B cell (primary cell): ENCODE data around the gene MTRF1. TPM values are rescaled to one million over a fixed set of nuclear protein-coding genes. Genes with fewer than 3 reads are reported as not detected.

Experiments
- ATAC-seq: fragments of 200-7000 bp; cut with Tn5 transposase; one replicate; pipeline ENCODE4 v1.10.0; 2021; ENCODE audit warnings: low read depth, mild to moderate bottlenecking, moderate number of reproducible peaks, moderate library complexity
- CTCF ChIA-PET: fragments of 350-600 bp; sonication (Branson Sonifier 250); formaldehyde crosslinking; loops from one replicate; lab custom pipeline; 2021; ENCODE audit warnings: antibody characterized with exemption, inconsistent platforms; lab: Charles Lee
- POLR2A ChIA-PET: fragments of 350-600 bp; sonication (Branson Sonifier 250); formaldehyde crosslinking; loops from one replicate; lab custom pipeline; 2021; ENCODE audit warnings: antibody characterized with exemption; lab: Charles Lee
- DNase-seq: peaks from one replicate; pipeline ENCODE4 v3.0.0; 2013
- H2AFZ ChIP-seq: 2 replicates; pipeline ENCODE4 v1.6.1; 2012; ENCODE audit warnings: mild to moderate bottlenecking, low read depth, low read length; ENCODE audit not compliant: insufficient read depth, poor library complexity, severe bottlenecking
- H3K27ac ChIP-seq, 2 donors: 1 replicate in 1 of 2; 2 replicates in 1 of 2; pipeline ENCODE4 v1.5.1; 2012 to 2013; ENCODE audit warnings: low read length in 2 of 2, mild to moderate bottlenecking in 2 of 2, moderate library complexity in 1 of 2
- H3K27me3 ChIP-seq, 4 experiments: fragments of 200-600 bp in 1 of 4; sonication (generic) in 1 of 4; replicated peaks in 1 of 4; 1 replicate in 2 of 4; 2 replicates in 2 of 4; pipeline versions ENCODE4 v1.6.1 to v1.7.0; 2013 to 2016; ENCODE audit warnings: low read length in 3 of 4, mild to moderate bottlenecking in 2 of 4, mixed read lengths in 1 of 4, moderate library complexity in 1 of 4; ENCODE audit not compliant: insufficient read depth in 4 of 4, control insufficient read depth in 3 of 4; ENCODE audit errors: control extremely low read depth in 1 of 4
- H3K36me3 ChIP-seq, 2 experiments: replicated peaks in 1 of 2; 1 replicate in 1 of 2; 2 replicates in 1 of 2; pipeline versions ENCODE4 v1.6.1 to v1.7.1; 2013; ENCODE audit warnings: low read length in 1 of 2; ENCODE audit not compliant: insufficient read depth in 2 of 2, control insufficient read depth in 1 of 2; ENCODE audit errors: control extremely low read depth in 1 of 2, extremely low read depth in 1 of 2
- H3K4me1 ChIP-seq, 2 donors: fragments of 200-600 bp in 1 of 2; sonication (generic) in 1 of 2; 1 replicate in 1 of 2; 2 replicates in 1 of 2; pipeline versions ENCODE4 v1.5.1 to v1.6.1; 2013 to 2017; ENCODE audit warnings: low read length in 2 of 2; ENCODE audit not compliant: control insufficient read depth in 2 of 2, insufficient read depth in 2 of 2
- H3K4me2 ChIP-seq: replicated peaks from 2 replicates; pipeline ENCODE3; 2012; ENCODE audit warnings: mild to moderate bottlenecking, low read depth, low read length; ENCODE audit not compliant: poor library complexity, severe bottlenecking
- H3K4me3 ChIP-seq, 5 experiments: fragments of 200-600 bp in 1 of 5; sonication (generic) in 1 of 5; 1 replicate in 3 of 5; 2 replicates in 2 of 5; pipeline versions ENCODE4 v1.5.1 to v1.7.0; 2011 to 2016; ENCODE audit warnings: low read length in 4 of 5, mild to moderate bottlenecking in 4 of 5, low read depth in 2 of 5, control low read depth in 1 of 5, moderate library complexity in 1 of 5; ENCODE audit not compliant: insufficient read depth in 1 of 5; ENCODE audit errors: control extremely low read depth in 1 of 5, extremely low read depth in 1 of 5
- H3K79me2 ChIP-seq: fragments of 200-600 bp; sonication (generic); one replicate; pipeline ENCODE4 v1.6.0; 2016; ENCODE audit warnings: low read length; ENCODE audit not compliant: control insufficient read depth, insufficient read depth
- H3K9ac ChIP-seq: fragments of 200-600 bp; sonication (generic); 2 replicates; pipeline ENCODE4 v1.6.1; 2017; ENCODE audit warnings: mild to moderate bottlenecking, low read length, moderate library complexity
- H3K9me3 ChIP-seq, 3 donors: one replicate each; pipeline versions ENCODE4 v1.6.1 to v1.7.1; 2013; ENCODE audit warnings: low read length in 2 of 3; ENCODE audit not compliant: control insufficient read depth in 2 of 3, insufficient read depth in 1 of 3; ENCODE audit errors: control extremely low read depth in 1 of 3
- H4K20me1 ChIP-seq: 2 replicates; pipeline ENCODE4 v1.6.0; 2012; ENCODE audit warnings: mild to moderate bottlenecking, low read length; ENCODE audit not compliant: insufficient read depth, control insufficient read depth, poor library complexity, severe bottlenecking
- H3K27ac Mint-ChIP-seq: one replicate; pipeline ENCODE4 v1.8.0; 2021; ENCODE audit warnings: mixed read lengths
- H3K27me3 Mint-ChIP-seq: one replicate; pipeline ENCODE4 v1.8.0; 2021; ENCODE audit warnings: mixed read lengths
- H3K4me1 Mint-ChIP-seq: one replicate; pipeline ENCODE4 v1.8.0; 2021; ENCODE audit warnings: mixed read lengths
- H3K4me3 Mint-ChIP-seq: one replicate; pipeline ENCODE4 v1.8.0; 2021; ENCODE audit warnings: mixed read lengths
- H3K9me3 Mint-ChIP-seq: one replicate; pipeline ENCODE4 v1.8.0; 2022; ENCODE audit warnings: mixed read lengths; ENCODE audit not compliant: insufficient read depth
- CTCF ChIP-seq: fragments of 200-600 bp; IDR thresholded peaks from one replicate; pipeline ENCODE4 v1.8.0; 2022; ENCODE audit warnings: antibody characterized with exemption, mild to moderate bottlenecking
- EZH2 ChIP-seq: IDR thresholded peaks from 2 replicates; pipeline ENCODE4 v1.6.1; 2012; ENCODE audit warnings: borderline replicate concordance, low read depth, mild to moderate bottlenecking, moderate library complexity, low read length; ENCODE audit not compliant: insufficient read depth, poor library complexity, severe bottlenecking
- WGBS: methylation state at CpG from one replicate; pipeline ENCODE4 v1.1.5; 2013; ENCODE audit warnings: missing lambda C conversion rate; ENCODE audit not compliant: insufficient coverage; 5-methylcytosine and 5-hydroxymethylcytosine counted together
- intact Hi-C: fragments of 100-400 bp; cut with micrococcal nuclease; formaldehyde crosslinking; loops from one replicate; pipeline ENCODE4 v1.10.0; 2022
- polyA plus RNA-seq: library from polyadenylated mRNA; depleted of rRNA; stranded (reverse); fragments of >200 nt; gene quantifications from 2 replicates; pipeline ENCODE4 v1.2.3, GENCODE V29; 2012
- total RNA-seq, 2 donors: library from RNA; stranded (reverse); fragments of 120-200 nt in 1 of 2; gene quantifications; 1 replicate in 1 of 2; 2 replicates in 1 of 2; pipeline versions ENCODE4 v1.2.3 to v1.2.4, GENCODE V29; 2013 to 2022

Gene MTRF1
- total and polyA plus RNA-seq, 2 donors (not counting 1 experiment from before 2014, with no cell fraction given), result 24.4 to 36.0 TPM

GRCh38 chr13:41232578-41233480 lies 30.5 kb downstream of the MTRF1 start:
- H3K27ac Mint-ChIP-seq, result no peak overlapping the region
- CTCF ChIA-PET, result interaction anchor here (1.2 to 2.4 kb wide), 2 partner anchors 10 kb away, joined by 3 to 17 read pairs; no protein-coding TSS in a partner anchor
- POLR2A ChIA-PET, result no interaction called here

More at GRCh38 chr13:41232578-41233480, 30.5 kb downstream of the MTRF1 start:
- peaks cover 13% of the 10 kb centered on the region for H3K4me1 Mint-ChIP-seq
- TF ChIP-seq EZH2 (no peak), CTCF (no peak)
- WGBS, result 75% methylated on average over 1 of the region's 4 CpGs
- H3K9me3 Mint-ChIP-seq, result no peaks in the 10 kb centered on the region
- DNase-seq (no peak), ATAC-seq (no peak)
- Histone ChIP-seq H3K9ac (no peak overlapping the region), H3K36me3 (peaks cover 3 to 14% of the 10 kb centered on the region in 2 experiments), H3K27ac (no peak overlapping the region), H3K79me2 (no peaks in the 10 kb centered on the region), H3K27me3 (no peaks in the 10 kb centered on the region), H3K9me3 (no peaks in the 10 kb centered on the region), H3K4me2 (no peak overlapping the region), H3K4me1 (peaks cover 0 to 5% of the 10 kb centered on the region in 2 donors), H2AFZ (no peak overlapping the region), H3K4me3 (no peak overlapping the region), H4K20me1 (no peaks in the 10 kb centered on the region)
- no peak overlapping the region for H3K4me3 Mint-ChIP-seq
- no peaks in the 10 kb centered on the region for H3K27me3 Mint-ChIP-seq
- intact Hi-C loops, result no loop called here
